Activated CD8-positive, alpha-beta T cell treated with anti-CD3 and anti-CD28 coated beads for 36 hours (primary cell): ENCODE measurements around the gene LY6G6D. TPM values are rescaled to one million over a fixed set of nuclear protein-coding genes. Genes with fewer than 3 reads are reported as not detected.

ENCODE experiments used
- ATAC-seq: fragments of 200-7000 bp; cut with Tn5 transposase; one replicate; pipeline ENCODE4 v1.10.0; 2021; ENCODE audit warnings: mild to moderate bottlenecking, moderate library complexity
- CTCF ChIA-PET: fragments of 350-600 bp; sonication (Branson Sonifier 250); formaldehyde crosslinking; loops from one replicate; lab custom pipeline; 2021; ENCODE audit warnings: antibody characterized with exemption; lab: Charles Lee
- POLR2A ChIA-PET: fragments of 350-600 bp; sonication (Branson Sonifier 250); formaldehyde crosslinking; loops from one replicate; lab custom pipeline; 2021; ENCODE audit warnings: antibody characterized with exemption; lab: Charles Lee
- DNase-seq: peaks from one replicate; pipeline ENCODE4 v3.0.0-alpha.2; 2020
- H3K27ac Mint-ChIP-seq: one replicate; pipeline ENCODE4 v1.8.0; 2021; ENCODE audit warnings: mild to moderate bottlenecking, mixed read lengths
- H3K27me3 Mint-ChIP-seq: one replicate; pipeline ENCODE4 v1.8.0; 2021; ENCODE audit warnings: mixed read lengths
- H3K36me3 Mint-ChIP-seq: one replicate; pipeline ENCODE4 v1.8.0; 2021; ENCODE audit warnings: low read depth, mixed read lengths
- H3K4me1 Mint-ChIP-seq: one replicate; pipeline ENCODE4 v1.8.0; 2021; ENCODE audit warnings: low read depth, mixed read lengths
- H3K4me3 Mint-ChIP-seq: one replicate; pipeline ENCODE4 v1.8.0; 2021; ENCODE audit warnings: mild to moderate bottlenecking, moderate library complexity, mixed read lengths
- H3K9me3 Mint-ChIP-seq: one replicate; pipeline ENCODE4 v1.8.0; 2021; ENCODE audit warnings: mixed read lengths
- CTCF ChIP-seq: fragments of 200-600 bp; IDR thresholded peaks from one replicate; pipeline ENCODE4 v1.8.0; 2022; ENCODE audit warnings: antibody characterized with exemption, mild to moderate bottlenecking
- intact Hi-C: fragments of 100-400 bp; cut with micrococcal nuclease; formaldehyde crosslinking; loops from one replicate; pipeline ENCODE4 v1.10.0; 2022
- total RNA-seq, 2 experiments: library from RNA; stranded (reverse); gene quantifications; one replicate each; pipeline ENCODE4 v1.2.3, GENCODE V29; 2021

The LY6G6D gene
- total RNA-seq, 2 experiments from 2014 or later, result not detected

DNA sequence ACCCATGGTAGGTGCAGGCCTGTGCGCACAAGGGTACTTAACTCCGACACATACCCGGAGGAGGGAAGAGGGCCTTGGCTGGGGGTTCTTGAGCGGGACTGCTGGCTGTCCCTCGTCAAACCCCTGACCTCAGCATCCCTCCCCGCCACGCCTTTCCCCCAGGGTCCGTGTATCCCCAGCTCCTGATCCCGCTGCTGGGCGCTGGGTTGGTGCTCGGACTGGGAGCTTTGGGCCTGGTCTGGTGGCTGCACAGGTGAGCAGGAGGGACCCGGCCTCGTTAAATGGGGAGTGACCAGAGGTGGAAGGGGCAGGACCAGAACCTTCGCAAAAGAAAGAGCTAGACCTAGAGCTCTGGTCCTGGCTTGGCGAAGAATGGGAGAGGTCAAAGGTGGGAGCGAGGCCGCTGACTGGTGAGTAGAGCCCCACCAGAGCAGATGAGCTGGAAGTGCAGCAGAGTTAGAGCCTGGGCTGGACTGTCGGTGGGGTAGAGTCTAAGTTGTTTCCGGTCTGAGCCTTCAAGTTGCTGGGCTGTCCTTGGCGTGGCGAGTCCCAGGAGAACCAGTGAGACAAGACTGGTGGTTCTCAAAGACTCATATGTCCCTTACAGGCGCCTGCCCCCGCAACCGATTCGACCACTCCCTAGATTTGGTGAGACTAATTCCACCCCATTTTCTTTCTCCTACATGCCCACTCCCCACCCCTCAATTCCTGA is 9.0 kb downstream of the LY6G6D start:
- ATAC-seq (no peak), DNase-seq (no peak)
- ChIA-PET POLR2A (interaction anchor here (0.7 to 1.3 kb wide), 3 partner anchors 9 to 183 kb away, joined by 3 to 4 read pairs (median 4); partner anchors contain the start of gene LY6G6D), CTCF (interaction anchor here (1.0 to 1.7 kb wide), 4 partner anchors 11 to 83 kb away, joined by 3 to 5 read pairs (median 3); partner anchors contain the start of gene LSM2)
- no peak overlapping the region for H3K27ac Mint-ChIP-seq
- H3K4me3 Mint-ChIP-seq, result no peak overlapping the region
- intact Hi-C loops, result no loop called here
- H3K9me3 Mint-ChIP-seq, result no peaks in the 10 kb centered on the region
- peaks cover 1% of the 10 kb centered on the region for H3K36me3 Mint-ChIP-seq
- TF ChIP-seq CTCF, result no peak
- peaks cover 41% of the 10 kb centered on the region for H3K4me1 Mint-ChIP-seq
- no peaks in the 10 kb centered on the region for H3K27me3 Mint-ChIP-seq

DNA sequence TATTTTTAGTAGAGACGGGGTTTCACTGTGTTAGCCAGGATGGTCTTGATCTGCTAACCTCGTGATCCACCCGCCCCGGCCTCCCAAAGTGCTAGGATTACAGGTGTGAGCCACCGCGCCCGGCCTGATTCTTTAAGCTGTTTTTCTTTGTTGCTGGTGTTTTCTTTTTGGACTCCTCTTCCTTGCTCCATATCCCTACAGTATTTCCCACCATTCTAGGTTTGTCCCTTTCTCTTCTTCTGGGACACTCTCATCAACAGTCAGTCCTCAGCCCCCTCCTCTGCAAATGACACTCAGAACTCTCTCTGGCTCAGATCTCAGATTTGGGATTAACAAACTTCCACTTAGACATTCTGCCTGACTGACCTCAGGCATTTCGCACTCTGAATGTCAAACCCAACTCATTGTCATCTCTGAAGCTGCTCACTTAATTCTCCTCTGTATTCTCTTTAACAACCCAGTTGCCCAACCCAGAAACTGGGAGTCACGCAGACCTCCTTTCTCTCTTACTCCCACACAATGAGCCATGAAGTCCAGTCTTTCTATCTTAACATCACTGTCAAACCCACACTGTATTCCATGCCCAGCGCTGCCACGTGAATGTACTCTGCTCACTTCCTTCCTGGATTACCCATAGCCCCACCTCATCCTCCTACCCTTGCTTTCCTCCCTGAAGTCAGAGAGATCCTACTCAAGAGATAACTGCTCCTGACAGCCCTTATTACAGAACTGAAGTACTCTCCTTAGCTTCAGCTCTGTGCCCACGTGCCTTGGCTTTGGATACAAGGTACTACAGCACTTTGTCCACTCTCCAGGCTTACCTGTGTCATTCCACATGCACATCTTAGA is 10.6 kb downstream of the LY6G6D start:
- Mint-ChIP-seq H3K4me3 (no peak overlapping the region), H3K27ac (no peak overlapping the region), H3K27me3 (no peaks in the 10 kb centered on the region), H3K9me3 (no peaks in the 10 kb centered on the region), H3K36me3 (peaks cover 8% of the 10 kb centered on the region), H3K4me1 (peaks cover 54% of the 10 kb centered on the region)
- no peak for DNase-seq
- CTCF ChIA-PET, result interaction anchor here (1.0 to 6.5 kb wide), 5 partner anchors 36 to 105 kb away, joined by 3 to 35 read pairs (median 3); no protein-coding TSS in a partner anchor
- intact Hi-C loops, result no loop called here
- ATAC-seq, result no peak
- no peak for TF ChIP-seq CTCF
- POLR2A ChIA-PET, result interaction anchor here (1.0 to 2.0 kb wide), 2 partner anchors 11 to 87 kb away, joined by 4 to 7 read pairs; partner anchors contain the start of gene CLIC1

- TF ChIP-seq CTCF, result no peak
- intact Hi-C loops, result no loop called here
- H3K4me1 Mint-ChIP-seq, result peaks cover 60% of the 10 kb centered on the region
- peaks cover 17% of the 10 kb centered on the region for H3K36me3 Mint-ChIP-seq
- peak overlapping the region; percentile 36 for H3K4me3 Mint-ChIP-seq
- POLR2A ChIA-PET, result interaction anchor here (0.7 to 2.0 kb wide), 5 partner anchors 8 to 60 kb away, joined by 3 to 7 read pairs (median 5); partner anchors contain the start of genes ABHD16A and CLIC1
- H3K27me3 Mint-ChIP-seq, result no peaks in the 10 kb centered on the region
- ATAC-seq (peak; percentile 41), DNase-seq (peak; percentile 57)
- no peaks in the 10 kb centered on the region for H3K9me3 Mint-ChIP-seq
- H3K27ac Mint-ChIP-seq, result peak overlapping the region; percentile 44
- CTCF ChIA-PET, result interaction anchor here (1.0 to 6.5 kb wide), 5 partner anchors 12 to 103 kb away, joined by 3 to 35 read pairs (median 3); partner anchors contain the start of genes CLIC1 and MSH5
Measured at GRCh38 chr6:31727034-31727716, 12.0 kb downstream of the LY6G6D start.

GRCh38 chr6:31727717-31728671 is 12.8 kb downstream of the LY6G6D start:
- Mint-ChIP-seq H3K27me3 (no peaks in the 10 kb centered on the region), H3K36me3 (peaks cover 22% of the 10 kb centered on the region), H3K4me1 (peaks cover 60% of the 10 kb centered on the region), H3K27ac (peak overlapping the region; percentile 19), H3K9me3 (no peaks in the 10 kb centered on the region), H3K4me3 (peak overlapping the region; percentile 36)
- no peak for TF ChIP-seq CTCF
- POLR2A ChIA-PET, result interaction anchor here (0.7 to 3.0 kb wide), 9 partner anchors 7 to 63 kb away, joined by 3 to 11 read pairs (median 4); partner anchors contain the start of genes ABHD16A, CLIC1, GPANK1 and LY6G5B
- CTCF ChIA-PET, result interaction anchor here (1.1 to 6.5 kb wide), 6 partner anchors 11 to 100 kb away, joined by 3 to 35 read pairs (median 7); partner anchors contain the start of genes CLIC1, HSPA1B, MSH5 and VARS1
- DNase-seq (no peak), ATAC-seq (peak; percentile 4)
- intact Hi-C loops, result no loop called here
